ENCODE results near the gene SLC2A13. TPM values are rescaled to one million over a fixed set of nuclear protein-coding genes. Genes with fewer than 3 reads are reported as not detected.

Gene SLC2A13
- total RNA-seq, 1 experiment from 2014 or later: 15.3 TPM

DNA sequence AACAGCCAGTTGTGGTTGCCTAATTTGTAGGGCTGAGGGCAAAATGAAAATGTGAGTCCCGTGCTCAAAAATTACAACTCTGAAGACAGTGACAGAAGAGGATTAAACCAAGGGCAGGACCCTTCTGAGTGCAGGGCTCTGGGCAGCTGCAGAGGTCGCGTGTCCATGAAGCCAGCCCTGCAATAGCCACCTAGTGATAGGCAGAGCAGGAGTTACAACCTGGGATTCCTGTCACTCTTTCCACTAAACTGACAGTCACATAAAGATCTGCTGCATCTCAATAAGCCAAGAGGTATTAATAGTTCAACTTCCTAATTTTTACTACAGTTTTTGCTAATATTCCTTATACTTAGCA, 94.1 kb downstream of the SLC2A13 start:
- no peaks in the 10 kb centered on the region for H3K36me3 Mint-ChIP-seq
- CTCF ChIA-PET: interaction anchor here (0.6 to 2.3 kb wide), 29 partner anchors 8 to 416 kb away, joined by 3 to 48 read pairs (median 4); partner anchors contain the start of genes ABCD2 and SLC2A13
- DNase-seq (ENCODE audit: low spot score) (no peak), ATAC-seq (peak; percentile 39)
- H3K4me1 Mint-ChIP-seq: peaks cover 37% of the 10 kb centered on the region
- POLR2A ChIA-PET: interaction anchor here (1.4 kb wide), 1 partner anchor 94 kb away, joined by 7 read pairs; the partner anchor contains the start of gene SLC2A13
- no peaks in the 10 kb centered on the region for H3K9me3 Mint-ChIP-seq
- peak overlapping the region; percentile 53; the same call in 1 of the 2 replicates for H3K27ac Mint-ChIP-seq
- H3K4me3 Mint-ChIP-seq: no peak overlapping the region
- H3K27me3 Mint-ChIP-seq (ENCODE audit: low read depth): no peaks in the 10 kb centered on the region
- TF ChIP-seq PRRX2 (CRISPR knock-in tag; IDR thresholded peaks at IDR 0.05): no peak
- no peak for TF ChIP-seq RORB (CRISPR knock-in tag; IDR thresholded peaks at IDR 0.05)
- TF ChIP-seq, protein P1, sequence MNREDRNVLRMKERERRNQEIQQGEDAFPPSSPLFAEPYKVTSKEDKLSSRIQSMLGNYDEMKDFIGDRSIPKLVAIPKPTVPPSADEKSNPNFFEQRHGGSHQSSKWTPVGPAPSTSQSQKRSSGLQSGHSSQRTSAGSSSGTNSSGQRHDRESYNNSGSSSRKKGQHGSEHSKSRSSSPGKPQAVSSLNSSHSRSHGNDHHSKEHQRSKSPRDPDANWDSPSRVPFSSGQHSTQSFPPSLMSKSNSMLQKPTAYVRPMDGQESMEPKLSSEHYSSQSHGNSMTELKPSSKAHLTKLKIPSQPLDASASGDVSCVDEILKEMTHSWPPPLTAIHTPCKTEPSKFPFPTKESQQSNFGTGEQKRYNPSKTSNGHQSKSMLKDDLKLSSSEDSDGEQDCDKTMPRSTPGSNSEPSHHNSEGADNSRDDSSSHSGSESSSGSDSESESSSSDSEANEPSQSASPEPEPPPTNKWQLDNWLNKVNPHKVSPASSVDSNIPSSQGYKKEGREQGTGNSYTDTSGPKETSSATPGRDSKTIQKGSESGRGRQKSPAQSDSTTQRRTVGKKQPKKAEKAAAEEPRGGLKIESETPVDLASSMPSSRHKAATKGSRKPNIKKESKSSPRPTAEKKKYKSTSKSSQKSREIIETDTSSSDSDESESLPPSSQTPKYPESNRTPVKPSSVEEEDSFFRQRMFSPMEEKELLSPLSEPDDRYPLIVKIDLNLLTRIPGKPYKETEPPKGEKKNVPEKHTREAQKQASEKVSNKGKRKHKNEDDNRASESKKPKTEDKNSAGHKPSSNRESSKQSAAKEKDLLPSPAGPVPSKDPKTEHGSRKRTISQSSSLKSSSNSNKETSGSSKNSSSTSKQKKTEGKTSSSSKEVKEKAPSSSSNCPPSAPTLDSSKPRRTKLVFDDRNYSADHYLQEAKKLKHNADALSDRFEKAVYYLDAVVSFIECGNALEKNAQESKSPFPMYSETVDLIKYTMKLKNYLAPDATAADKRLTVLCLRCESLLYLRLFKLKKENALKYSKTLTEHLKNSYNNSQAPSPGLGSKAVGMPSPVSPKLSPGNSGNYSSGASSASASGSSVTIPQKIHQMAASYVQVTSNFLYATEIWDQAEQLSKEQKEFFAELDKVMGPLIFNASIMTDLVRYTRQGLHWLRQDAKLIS (CRISPR knock-in tag; IDR thresholded peaks at IDR 0.05; ENCODE audit: borderline replicate concordance): no peak
- TF ChIP-seq, protein P2, sequence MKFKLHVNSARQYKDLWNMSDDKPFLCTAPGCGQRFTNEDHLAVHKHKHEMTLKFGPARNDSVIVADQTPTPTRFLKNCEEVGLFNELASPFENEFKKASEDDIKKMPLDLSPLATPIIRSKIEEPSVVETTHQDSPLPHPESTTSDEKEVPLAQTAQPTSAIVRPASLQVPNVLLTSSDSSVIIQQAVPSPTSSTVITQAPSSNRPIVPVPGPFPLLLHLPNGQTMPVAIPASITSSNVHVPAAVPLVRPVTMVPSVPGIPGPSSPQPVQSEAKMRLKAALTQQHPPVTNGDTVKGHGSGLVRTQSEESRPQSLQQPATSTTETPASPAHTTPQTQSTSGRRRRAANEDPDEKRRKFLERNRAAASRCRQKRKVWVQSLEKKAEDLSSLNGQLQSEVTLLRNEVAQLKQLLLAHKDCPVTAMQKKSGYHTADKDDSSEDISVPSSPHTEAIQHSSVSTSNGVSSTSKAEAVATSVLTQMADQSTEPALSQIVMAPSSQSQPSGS (CRISPR knock-in tag; IDR thresholded peaks at IDR 0.05; ENCODE audit: borderline replicate concordance, low read depth): no peak
- TF ChIP-seq RELA (CRISPR knock-in tag; IDR thresholded peaks at IDR 0.05; ENCODE audit: borderline replicate concordance): no peak
- TF ChIP-seq NR2C2 (CRISPR knock-in tag; IDR thresholded peaks at IDR 0.05): no peak
- TF ChIP-seq ZNF396 (CRISPR knock-in tag; IDR thresholded peaks at IDR 0.05; ENCODE audit: borderline replicate concordance): no peak
- TF ChIP-seq, protein P3, sequence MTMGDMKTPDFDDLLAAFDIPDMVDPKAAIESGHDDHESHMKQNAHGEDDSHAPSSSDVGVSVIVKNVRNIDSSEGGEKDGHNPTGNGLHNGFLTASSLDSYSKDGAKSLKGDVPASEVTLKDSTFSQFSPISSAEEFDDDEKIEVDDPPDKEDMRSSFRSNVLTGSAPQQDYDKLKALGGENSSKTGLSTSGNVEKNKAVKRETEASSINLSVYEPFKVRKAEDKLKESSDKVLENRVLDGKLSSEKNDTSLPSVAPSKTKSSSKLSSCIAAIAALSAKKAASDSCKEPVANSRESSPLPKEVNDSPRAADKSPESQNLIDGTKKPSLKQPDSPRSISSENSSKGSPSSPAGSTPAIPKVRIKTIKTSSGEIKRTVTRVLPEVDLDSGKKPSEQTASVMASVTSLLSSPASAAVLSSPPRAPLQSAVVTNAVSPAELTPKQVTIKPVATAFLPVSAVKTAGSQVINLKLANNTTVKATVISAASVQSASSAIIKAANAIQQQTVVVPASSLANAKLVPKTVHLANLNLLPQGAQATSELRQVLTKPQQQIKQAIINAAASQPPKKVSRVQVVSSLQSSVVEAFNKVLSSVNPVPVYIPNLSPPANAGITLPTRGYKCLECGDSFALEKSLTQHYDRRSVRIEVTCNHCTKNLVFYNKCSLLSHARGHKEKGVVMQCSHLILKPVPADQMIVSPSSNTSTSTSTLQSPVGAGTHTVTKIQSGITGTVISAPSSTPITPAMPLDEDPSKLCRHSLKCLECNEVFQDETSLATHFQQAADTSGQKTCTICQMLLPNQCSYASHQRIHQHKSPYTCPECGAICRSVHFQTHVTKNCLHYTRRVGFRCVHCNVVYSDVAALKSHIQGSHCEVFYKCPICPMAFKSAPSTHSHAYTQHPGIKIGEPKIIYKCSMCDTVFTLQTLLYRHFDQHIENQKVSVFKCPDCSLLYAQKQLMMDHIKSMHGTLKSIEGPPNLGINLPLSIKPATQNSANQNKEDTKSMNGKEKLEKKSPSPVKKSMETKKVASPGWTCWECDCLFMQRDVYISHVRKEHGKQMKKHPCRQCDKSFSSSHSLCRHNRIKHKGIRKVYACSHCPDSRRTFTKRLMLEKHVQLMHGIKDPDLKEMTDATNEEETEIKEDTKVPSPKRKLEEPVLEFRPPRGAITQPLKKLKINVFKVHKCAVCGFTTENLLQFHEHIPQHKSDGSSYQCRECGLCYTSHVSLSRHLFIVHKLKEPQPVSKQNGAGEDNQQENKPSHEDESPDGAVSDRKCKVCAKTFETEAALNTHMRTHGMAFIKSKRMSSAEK (CRISPR knock-in tag; IDR thresholded peaks at IDR 0.05; ENCODE audit: borderline replicate concordance): no peak
- TF ChIP-seq CREM (CRISPR knock-in tag; IDR thresholded peaks at IDR 0.05): no peak
- no peak for TF ChIP-seq FOXJ3 (CRISPR knock-in tag; IDR thresholded peaks at IDR 0.05; ENCODE audit: borderline replicate concordance)
- TF ChIP-seq IRF2 (CRISPR knock-in tag; IDR thresholded peaks at IDR 0.05; ENCODE audit: borderline replicate concordance, low read depth): no peak
- no peak for TF ChIP-seq EMX1 (CRISPR knock-in tag; IDR thresholded peaks at IDR 0.05)

DNA sequence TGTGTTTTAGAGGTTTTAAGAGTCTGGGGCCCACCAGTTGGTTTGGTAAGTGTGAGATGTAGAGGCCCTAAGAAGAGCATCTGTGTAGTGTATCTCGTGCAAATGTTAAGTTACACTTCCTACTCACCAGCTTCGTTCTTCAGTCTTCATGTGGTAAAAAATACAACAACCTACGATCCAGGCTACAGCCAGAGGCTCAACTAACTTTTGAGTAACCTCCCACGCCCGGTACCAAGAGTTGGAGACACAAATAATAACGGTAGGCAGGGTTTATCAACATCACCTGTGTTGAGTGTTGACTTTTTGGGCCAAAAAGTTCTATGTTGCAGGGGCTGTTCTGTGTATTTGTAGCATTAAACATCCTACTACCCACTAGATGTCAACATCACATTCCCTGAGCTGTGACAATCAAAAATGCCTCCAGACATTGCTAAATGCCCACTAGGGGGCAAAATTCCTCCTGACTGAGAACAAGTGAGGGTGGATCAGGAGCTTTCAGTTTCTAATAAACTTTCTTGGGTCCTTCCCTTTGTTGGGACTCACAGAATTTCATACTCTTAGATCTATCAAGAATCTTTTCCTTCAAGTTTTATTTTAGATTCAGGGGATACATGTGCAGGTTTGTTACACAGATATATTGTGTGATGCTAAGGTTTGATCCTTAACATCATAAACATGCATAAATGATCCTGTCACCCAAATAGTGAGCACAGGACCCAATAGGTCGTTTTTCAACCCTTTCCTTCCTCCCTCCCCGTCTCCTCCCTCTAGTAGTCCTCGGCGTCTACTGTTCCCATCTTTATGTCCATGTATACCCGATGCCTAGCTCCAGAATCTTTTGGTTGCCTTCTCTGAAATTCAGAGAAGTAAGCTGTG, 94.7 kb downstream of the SLC2A13 start:
- DNase-seq (ENCODE audit: low spot score) (peak; percentile 48), ATAC-seq (peak; percentile 92)
- H3K27me3 Mint-ChIP-seq (ENCODE audit: low read depth): no peaks in the 10 kb centered on the region
- H3K9me3 Mint-ChIP-seq: no peaks in the 10 kb centered on the region
- no peak for TF ChIP-seq ATF1 (CRISPR knock-in tag; IDR thresholded peaks at IDR 0.05)
- TF ChIP-seq, protein P4, sequence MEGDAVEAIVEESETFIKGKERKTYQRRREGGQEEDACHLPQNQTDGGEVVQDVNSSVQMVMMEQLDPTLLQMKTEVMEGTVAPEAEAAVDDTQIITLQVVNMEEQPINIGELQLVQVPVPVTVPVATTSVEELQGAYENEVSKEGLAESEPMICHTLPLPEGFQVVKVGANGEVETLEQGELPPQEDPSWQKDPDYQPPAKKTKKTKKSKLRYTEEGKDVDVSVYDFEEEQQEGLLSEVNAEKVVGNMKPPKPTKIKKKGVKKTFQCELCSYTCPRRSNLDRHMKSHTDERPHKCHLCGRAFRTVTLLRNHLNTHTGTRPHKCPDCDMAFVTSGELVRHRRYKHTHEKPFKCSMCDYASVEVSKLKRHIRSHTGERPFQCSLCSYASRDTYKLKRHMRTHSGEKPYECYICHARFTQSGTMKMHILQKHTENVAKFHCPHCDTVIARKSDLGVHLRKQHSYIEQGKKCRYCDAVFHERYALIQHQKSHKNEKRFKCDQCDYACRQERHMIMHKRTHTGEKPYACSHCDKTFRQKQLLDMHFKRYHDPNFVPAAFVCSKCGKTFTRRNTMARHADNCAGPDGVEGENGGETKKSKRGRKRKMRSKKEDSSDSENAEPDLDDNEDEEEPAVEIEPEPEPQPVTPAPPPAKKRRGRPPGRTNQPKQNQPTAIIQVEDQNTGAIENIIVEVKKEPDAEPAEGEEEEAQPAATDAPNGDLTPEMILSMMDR (IDR thresholded peaks at IDR 0.05): peak; percentile 57
- H3K36me3 Mint-ChIP-seq: no peaks in the 10 kb centered on the region
- H3K4me1 Mint-ChIP-seq: peaks cover 36% of the 10 kb centered on the region
- no peak overlapping the region; the same call in 1 of the 2 replicates for H3K4me3 Mint-ChIP-seq
- H3K27ac Mint-ChIP-seq: peak overlapping the region; percentile 53; the same call in 1 of the 2 replicates
- ChIA-PET POLR2A (interaction anchor here (1.4 kb wide), 1 partner anchor 95 kb away, joined by 7 read pairs; the partner anchor contains the start of gene SLC2A13), CTCF (interaction anchor here (0.6 to 2.3 kb wide), 33 partner anchors 9 to 416 kb away, joined by 3 to 48 read pairs (median 3); partner anchors contain the start of genes ABCD2 and SLC2A13)
